K562 (cell line): ENCODE measurements around the gene HMGN2. TPM values are rescaled to one million over a fixed set of nuclear protein-coding genes. Genes with fewer than 3 reads are reported as not detected.

Experiments used
- CBFA2T3 ChIP-seq: fragments of 450-650 bp; IDR thresholded peaks from 2 replicates; pipeline ENCODE4 v1.6.1; 2017
- DACH1 ChIP-seq: fragments of 450-650 bp; IDR thresholded peaks from 2 replicates; pipeline ENCODE4 v1.6.1; 2018; ENCODE audit not compliant: partially characterized antibody
- HDAC1 ChIP-seq, 2 experiments: fragments of 450-650 bp; IDR thresholded peaks; 2 replicates each; pipeline ENCODE4 v1.6.1; 2016 to 2017; ENCODE audit warnings: inconsistent platforms in 1 of 2, mild to moderate bottlenecking in 1 of 2, moderate library complexity in 1 of 2
- HLTF ChIP-seq: fragments of 450-650 bp; IDR thresholded peaks from 2 replicates; pipeline ENCODE4 v1.6.1; 2016
- KDM5B ChIP-seq: fragments of 200-600 bp; sonication (generic); IDR thresholded peaks from 2 replicates; pipeline ENCODE4 v1.6.1; 2012; ENCODE audit warnings: low read depth, mild to moderate bottlenecking, moderate library complexity, low read length, control low read depth, inconsistent platforms; ENCODE audit not compliant: insufficient replicate concordance
- NFIC ChIP-seq: fragments of 450-650 bp; IDR thresholded peaks from 2 replicates; pipeline ENCODE4 v1.6.1; 2017; ENCODE audit warnings: mild to moderate bottlenecking, inconsistent platforms
- RBM34 ChIP-seq: fragments of 200-400 bp; formaldehyde crosslinking; IDR thresholded peaks from 2 replicates; pipeline ENCODE4 v1.6.1; 2018; ENCODE audit warnings: low read length, borderline replicate concordance; ENCODE audit not compliant: insufficient read depth
- ZNF76 ChIP-seq: fragments of 250-450 bp; sonication (Bioruptor Pico); IDR thresholded peaks from 2 replicates; pipeline ENCODE4 v1.4.0; 2020; ENCODE audit warnings: mild to moderate bottlenecking, moderate library complexity, borderline replicate concordance
- polyA plus RNA-seq, 8 experiments: library from polyadenylated mRNA; depleted of rRNA in 4 of 8; stranded (reverse) in 5 of 8; unstranded in 3 of 8; fragments of >200 nt; fragmentation: Nextera tagmentation in 2 of 8; fragmentation: Illumina TruSeq in 1 of 8; extraction: Ambion mirVana in 2 of 8; extraction: Trizol in 1 of 8; gene quantifications; 2 replicates each; pipeline versions ENCODE4 v1.2.1 to v1.2.3, GENCODE V29; 2011 to 2014; ENCODE audit warnings: inconsistent platforms in 1 of 8, missing spikeins in 1 of 8
- total RNA-seq, 7 experiments: library from RNA; depleted of rRNA in 6 of 7; stranded (reverse); fragments of >200 nt in 6 of 7; fragmentation: Illumina TruSeq in 2 of 7; extraction: Trizol in 2 of 7; gene quantifications; 2 replicates each; pipeline versions ENCODE4 v1.2.1 to v1.2.3, GENCODE V29; 2011 to 2021; ENCODE audit warnings: low replicate concordance in 1 of 7
- TF ChIP-seq, protein P1 (sequence below): sonication (generic); formaldehyde crosslinking; IDR thresholded peaks from 2 replicates; pipeline ENCODE4 v1.8.0; 2022; ENCODE audit warnings: mild to moderate bottlenecking, low read depth, missing genetic modification reagents
- TF ChIP-seq, protein P2 (sequence below): sonication (generic); formaldehyde crosslinking; IDR thresholded peaks from 2 replicates; pipeline ENCODE4 v1.8.0; 2022; ENCODE audit warnings: missing genetic modification reagents, mild to moderate bottlenecking, moderate library complexity, borderline replicate concordance
- TF ChIP-seq, protein P3 (sequence below): fragments of 450-650 bp; IDR thresholded peaks from 2 replicates; pipeline ENCODE4 v1.6.1; 2016; ENCODE audit warnings: mild to moderate bottlenecking, moderate library complexity
- TF ChIP-seq, protein P4 (sequence below): fragments of 450-650 bp; formaldehyde crosslinking; IDR thresholded peaks from 2 replicates; pipeline ENCODE4 v1.4.0; 2020; ENCODE audit warnings: mild to moderate bottlenecking, moderate library complexity

HMGN2 gene
- total and polyA plus RNA-seq, 9 of the 15 experiments (the other 6 are each of a cell fraction or from before 2014, with no cell fraction given), result 370 to 1,354 (median 965) TPM

DNA sequence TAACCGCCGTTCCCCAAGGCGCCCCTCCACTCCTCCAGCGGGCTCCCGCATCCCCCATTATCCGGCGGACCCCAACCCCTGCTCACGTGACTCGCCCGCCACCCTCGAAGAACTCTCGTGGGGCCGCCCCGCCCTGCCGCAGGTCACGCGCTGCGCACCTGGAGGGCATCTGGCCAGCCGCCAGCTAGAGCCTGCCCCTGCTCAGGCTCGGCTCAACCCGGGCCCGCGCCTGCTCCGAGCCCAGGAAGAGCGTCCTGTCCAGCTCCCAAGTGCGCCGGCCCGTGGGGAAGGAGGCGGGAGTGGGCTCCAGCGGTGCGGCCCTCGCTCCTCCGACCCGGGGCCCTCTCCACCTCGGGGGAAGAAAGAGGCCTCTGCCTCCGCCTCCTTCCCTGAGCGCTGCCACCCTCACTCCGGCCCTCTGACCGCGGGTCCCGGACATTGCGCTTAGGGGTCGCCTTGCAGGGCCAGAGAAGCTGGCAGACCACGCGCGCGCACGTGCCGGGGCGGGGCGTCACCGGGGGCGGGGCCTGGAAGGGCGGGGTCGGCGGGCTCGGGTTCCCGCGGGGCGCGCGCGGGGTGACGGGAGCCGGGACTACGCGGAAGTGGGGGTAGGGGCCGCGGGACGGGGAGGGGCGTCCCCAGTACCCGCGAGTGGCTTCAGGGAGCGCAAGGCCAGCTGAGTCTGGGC, 28.4 kb downstream of the HMGN2 start (continued):
- TF ChIP-seq HDAC1 (IDR thresholded peaks at IDR 0.05) (peak in 1 of 2 experiments; percentile 90; a peak in 2 of 4 replicates), ZNF76 (CRISPR knock-in tag) (no peak), HLTF (peak; percentile 46; the same call in 1 of the 2 replicates), NFIC (peak; percentile 98), CBFA2T3 (no peak; the same call in 1 of the 2 replicates), RBM34 (0 out of 2 replicates have a peak, but pooled peaks have one; percentile 73), KDM5B (peak; percentile 17), DACH1 (no peak)
- TF ChIP-seq, protein P1, sequence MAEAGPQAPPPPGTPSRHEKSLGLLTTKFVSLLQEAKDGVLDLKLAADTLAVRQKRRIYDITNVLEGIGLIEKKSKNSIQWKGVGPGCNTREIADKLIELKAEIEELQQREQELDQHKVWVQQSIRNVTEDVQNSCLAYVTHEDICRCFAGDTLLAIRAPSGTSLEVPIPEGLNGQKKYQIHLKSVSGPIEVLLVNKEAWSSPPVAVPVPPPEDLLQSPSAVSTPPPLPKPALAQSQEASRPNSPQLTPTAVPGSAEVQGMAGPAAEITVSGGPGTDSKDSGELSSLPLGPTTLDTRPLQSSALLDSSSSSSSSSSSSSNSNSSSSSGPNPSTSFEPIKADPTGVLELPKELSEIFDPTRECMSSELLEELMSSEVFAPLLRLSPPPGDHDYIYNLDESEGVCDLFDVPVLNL (CRISPR knock-in tag), result 0 out of 2 replicates have a peak, but pooled peaks have one; percentile 6
- TF ChIP-seq, protein P2, sequence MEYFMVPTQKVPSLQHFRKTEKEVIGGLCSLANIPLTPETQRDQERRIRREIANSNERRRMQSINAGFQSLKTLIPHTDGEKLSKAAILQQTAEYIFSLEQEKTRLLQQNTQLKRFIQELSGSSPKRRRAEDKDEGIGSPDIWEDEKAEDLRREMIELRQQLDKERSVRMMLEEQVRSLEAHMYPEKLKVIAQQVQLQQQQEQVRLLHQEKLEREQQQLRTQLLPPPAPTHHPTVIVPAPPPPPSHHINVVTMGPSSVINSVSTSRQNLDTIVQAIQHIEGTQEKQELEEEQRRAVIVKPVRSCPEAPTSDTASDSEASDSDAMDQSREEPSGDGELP (CRISPR knock-in tag), result peak; percentile 60
- TF ChIP-seq, protein P3, sequence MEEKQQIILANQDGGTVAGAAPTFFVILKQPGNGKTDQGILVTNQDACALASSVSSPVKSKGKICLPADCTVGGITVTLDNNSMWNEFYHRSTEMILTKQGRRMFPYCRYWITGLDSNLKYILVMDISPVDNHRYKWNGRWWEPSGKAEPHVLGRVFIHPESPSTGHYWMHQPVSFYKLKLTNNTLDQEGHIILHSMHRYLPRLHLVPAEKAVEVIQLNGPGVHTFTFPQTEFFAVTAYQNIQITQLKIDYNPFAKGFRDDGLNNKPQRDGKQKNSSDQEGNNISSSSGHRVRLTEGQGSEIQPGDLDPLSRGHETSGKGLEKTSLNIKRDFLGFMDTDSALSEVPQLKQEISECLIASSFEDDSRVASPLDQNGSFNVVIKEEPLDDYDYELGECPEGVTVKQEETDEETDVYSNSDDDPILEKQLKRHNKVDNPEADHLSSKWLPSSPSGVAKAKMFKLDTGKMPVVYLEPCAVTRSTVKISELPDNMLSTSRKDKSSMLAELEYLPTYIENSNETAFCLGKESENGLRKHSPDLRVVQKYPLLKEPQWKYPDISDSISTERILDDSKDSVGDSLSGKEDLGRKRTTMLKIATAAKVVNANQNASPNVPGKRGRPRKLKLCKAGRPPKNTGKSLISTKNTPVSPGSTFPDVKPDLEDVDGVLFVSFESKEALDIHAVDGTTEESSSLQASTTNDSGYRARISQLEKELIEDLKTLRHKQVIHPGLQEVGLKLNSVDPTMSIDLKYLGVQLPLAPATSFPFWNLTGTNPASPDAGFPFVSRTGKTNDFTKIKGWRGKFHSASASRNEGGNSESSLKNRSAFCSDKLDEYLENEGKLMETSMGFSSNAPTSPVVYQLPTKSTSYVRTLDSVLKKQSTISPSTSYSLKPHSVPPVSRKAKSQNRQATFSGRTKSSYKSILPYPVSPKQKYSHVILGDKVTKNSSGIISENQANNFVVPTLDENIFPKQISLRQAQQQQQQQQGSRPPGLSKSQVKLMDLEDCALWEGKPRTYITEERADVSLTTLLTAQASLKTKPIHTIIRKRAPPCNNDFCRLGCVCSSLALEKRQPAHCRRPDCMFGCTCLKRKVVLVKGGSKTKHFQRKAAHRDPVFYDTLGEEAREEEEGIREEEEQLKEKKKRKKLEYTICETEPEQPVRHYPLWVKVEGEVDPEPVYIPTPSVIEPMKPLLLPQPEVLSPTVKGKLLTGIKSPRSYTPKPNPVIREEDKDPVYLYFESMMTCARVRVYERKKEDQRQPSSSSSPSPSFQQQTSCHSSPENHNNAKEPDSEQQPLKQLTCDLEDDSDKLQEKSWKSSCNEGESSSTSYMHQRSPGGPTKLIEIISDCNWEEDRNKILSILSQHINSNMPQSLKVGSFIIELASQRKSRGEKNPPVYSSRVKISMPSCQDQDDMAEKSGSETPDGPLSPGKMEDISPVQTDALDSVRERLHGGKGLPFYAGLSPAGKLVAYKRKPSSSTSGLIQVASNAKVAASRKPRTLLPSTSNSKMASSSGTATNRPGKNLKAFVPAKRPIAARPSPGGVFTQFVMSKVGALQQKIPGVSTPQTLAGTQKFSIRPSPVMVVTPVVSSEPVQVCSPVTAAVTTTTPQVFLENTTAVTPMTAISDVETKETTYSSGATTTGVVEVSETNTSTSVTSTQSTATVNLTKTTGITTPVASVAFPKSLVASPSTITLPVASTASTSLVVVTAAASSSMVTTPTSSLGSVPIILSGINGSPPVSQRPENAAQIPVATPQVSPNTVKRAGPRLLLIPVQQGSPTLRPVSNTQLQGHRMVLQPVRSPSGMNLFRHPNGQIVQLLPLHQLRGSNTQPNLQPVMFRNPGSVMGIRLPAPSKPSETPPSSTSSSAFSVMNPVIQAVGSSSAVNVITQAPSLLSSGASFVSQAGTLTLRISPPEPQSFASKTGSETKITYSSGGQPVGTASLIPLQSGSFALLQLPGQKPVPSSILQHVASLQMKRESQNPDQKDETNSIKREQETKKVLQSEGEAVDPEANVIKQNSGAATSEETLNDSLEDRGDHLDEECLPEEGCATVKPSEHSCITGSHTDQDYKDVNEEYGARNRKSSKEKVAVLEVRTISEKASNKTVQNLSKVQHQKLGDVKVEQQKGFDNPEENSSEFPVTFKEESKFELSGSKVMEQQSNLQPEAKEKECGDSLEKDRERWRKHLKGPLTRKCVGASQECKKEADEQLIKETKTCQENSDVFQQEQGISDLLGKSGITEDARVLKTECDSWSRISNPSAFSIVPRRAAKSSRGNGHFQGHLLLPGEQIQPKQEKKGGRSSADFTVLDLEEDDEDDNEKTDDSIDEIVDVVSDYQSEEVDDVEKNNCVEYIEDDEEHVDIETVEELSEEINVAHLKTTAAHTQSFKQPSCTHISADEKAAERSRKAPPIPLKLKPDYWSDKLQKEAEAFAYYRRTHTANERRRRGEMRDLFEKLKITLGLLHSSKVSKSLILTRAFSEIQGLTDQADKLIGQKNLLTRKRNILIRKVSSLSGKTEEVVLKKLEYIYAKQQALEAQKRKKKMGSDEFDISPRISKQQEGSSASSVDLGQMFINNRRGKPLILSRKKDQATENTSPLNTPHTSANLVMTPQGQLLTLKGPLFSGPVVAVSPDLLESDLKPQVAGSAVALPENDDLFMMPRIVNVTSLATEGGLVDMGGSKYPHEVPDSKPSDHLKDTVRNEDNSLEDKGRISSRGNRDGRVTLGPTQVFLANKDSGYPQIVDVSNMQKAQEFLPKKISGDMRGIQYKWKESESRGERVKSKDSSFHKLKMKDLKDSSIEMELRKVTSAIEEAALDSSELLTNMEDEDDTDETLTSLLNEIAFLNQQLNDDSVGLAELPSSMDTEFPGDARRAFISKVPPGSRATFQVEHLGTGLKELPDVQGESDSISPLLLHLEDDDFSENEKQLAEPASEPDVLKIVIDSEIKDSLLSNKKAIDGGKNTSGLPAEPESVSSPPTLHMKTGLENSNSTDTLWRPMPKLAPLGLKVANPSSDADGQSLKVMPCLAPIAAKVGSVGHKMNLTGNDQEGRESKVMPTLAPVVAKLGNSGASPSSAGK, result peak; percentile 97
- TF ChIP-seq, protein P4, sequence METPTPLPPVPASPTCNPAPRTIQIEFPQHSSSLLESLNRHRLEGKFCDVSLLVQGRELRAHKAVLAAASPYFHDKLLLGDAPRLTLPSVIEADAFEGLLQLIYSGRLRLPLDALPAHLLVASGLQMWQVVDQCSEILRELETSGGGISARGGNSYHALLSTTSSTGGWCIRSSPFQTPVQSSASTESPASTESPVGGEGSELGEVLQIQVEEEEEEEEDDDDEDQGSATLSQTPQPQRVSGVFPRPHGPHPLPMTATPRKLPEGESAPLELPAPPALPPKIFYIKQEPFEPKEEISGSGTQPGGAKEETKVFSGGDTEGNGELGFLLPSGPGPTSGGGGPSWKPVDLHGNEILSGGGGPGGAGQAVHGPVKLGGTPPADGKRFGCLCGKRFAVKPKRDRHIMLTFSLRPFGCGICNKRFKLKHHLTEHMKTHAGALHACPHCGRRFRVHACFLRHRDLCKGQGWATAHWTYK (CRISPR knock-in tag), result peak; percentile 62; the same call in 1 of the 2 replicates
